Neural progenitor cell (in vitro differentiated cells): ENCODE results near the gene TK1.

Source experiments
- EZH2 ChIP-seq: fragments of 200-600 bp; sonication (generic); IDR thresholded peaks from 2 replicates; pipeline ENCODE4 v1.6.1; 2017; ENCODE audit warnings: antibody characterized with exemption, mild to moderate bottlenecking, moderate library complexity
- TF ChIP-seq, protein P1 (sequence below): fragments of 200-600 bp; sonication (generic); IDR thresholded peaks from 2 replicates; pipeline ENCODE4 v1.5.1; 2017; ENCODE audit warnings: antibody characterized with exemption, mild to moderate bottlenecking

DNA sequence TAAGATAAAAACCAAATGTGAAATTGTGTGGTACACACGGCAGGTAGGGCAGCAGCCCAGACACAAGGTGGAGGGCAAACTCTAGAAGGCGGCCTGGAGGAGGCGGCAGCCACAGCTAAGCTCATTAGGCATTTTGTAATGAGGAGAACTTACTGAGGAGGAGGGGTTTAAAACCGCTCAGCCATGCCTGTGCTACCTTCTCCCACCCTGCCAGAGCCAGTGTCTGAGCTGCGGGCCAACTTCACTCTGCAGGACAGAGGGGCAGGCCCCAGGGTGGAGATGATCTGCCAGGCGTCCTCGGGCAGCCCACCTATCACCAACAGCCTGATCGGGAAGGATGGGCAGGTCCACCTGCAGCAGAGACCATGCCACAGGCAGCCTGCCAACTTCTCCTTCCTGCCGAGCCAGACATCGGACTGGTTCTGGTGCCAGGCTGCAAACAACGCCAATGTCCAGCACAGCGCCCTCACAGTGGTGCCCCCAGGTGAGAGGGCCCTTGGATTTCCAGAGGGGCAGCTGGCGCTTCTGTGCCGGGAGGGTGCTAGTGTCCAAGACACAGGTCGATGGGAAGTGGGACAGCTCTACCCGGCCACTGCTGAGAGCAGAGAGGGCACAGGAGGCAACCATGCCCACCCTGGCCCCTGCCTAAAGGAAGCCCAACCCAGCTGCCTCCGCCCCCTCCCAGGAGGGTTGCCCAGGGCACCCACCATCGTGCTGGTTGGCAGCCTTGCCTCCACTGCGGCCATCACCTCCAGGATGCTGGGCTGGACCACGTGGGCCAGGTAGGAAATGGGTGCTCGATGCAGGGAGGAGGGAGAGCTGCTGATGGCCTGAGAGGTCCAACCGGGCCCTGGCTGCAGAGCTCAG lies 22.7 kb downstream of the TK1 start:
- TF ChIP-seq, protein P1, sequence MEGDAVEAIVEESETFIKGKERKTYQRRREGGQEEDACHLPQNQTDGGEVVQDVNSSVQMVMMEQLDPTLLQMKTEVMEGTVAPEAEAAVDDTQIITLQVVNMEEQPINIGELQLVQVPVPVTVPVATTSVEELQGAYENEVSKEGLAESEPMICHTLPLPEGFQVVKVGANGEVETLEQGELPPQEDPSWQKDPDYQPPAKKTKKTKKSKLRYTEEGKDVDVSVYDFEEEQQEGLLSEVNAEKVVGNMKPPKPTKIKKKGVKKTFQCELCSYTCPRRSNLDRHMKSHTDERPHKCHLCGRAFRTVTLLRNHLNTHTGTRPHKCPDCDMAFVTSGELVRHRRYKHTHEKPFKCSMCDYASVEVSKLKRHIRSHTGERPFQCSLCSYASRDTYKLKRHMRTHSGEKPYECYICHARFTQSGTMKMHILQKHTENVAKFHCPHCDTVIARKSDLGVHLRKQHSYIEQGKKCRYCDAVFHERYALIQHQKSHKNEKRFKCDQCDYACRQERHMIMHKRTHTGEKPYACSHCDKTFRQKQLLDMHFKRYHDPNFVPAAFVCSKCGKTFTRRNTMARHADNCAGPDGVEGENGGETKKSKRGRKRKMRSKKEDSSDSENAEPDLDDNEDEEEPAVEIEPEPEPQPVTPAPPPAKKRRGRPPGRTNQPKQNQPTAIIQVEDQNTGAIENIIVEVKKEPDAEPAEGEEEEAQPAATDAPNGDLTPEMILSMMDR: no peak
- TF ChIP-seq EZH2: no peak
